GM20431 (cell line): ENCODE data around the gene ARHGAP12.

Experiments
- in situ Hi-C: fragments of 300-500 bp; cut with MseI, MboI; formaldehyde crosslinking; loops from one replicate; pipeline ENCODE4 v1.15.0; 2020; ENCODE audit warnings: low sequenced_read_pairs; ENCODE audit not compliant: unreplicated experiment

ARHGAP12 gene

GRCh38 chr10:31953080-31953479, 24.4 kb upstream of the ARHGAP12 start:
- in situ Hi-C loops, result no loop called here

DNA sequence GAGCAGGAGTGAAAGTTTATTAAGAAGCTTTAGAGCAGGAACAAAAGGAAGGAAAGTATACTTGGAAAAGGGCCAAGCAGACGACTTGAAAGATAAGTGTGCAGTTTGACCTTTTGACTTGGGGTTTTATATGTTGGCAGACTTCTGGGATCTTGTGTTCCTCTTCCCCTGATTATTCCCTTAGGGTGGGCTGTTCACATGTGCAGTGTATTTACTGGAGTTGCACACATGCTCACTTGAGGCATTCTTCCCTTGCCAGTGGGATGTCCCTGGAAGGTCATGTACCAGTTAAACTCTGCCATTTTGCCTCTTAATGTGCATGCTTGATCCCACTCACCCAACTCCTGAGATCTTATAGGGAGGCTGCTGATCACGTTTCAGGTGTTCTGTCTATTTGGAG, 23.4 kb upstream of the ARHGAP12 start:
- in situ Hi-C loops, result no loop called here

DNA sequence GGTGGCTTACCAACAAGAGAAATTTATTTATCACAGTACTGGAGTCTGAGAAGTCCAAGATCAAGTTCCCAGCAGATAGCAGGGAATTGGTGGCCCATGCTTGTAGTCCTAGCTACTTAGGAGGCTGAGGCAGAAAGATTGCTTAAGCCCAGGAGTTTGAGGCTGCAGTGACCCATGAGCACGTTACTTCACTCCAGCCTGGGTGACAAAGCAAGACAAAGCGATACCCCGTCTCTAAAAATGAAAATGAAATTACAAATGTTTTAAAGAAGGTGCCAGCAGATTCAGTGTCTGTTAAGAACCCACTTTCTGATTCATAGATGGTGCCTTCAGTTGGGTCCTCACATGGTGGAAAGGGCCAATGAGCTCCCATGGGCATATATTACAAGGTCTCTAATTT, 20.6 kb upstream of the ARHGAP12 start:
- in situ Hi-C loops, result no loop called here

GRCh38 chr10:31948021-31948420, 19.4 kb upstream of the ARHGAP12 start:
- in situ Hi-C loops, result no loop called here

DNA sequence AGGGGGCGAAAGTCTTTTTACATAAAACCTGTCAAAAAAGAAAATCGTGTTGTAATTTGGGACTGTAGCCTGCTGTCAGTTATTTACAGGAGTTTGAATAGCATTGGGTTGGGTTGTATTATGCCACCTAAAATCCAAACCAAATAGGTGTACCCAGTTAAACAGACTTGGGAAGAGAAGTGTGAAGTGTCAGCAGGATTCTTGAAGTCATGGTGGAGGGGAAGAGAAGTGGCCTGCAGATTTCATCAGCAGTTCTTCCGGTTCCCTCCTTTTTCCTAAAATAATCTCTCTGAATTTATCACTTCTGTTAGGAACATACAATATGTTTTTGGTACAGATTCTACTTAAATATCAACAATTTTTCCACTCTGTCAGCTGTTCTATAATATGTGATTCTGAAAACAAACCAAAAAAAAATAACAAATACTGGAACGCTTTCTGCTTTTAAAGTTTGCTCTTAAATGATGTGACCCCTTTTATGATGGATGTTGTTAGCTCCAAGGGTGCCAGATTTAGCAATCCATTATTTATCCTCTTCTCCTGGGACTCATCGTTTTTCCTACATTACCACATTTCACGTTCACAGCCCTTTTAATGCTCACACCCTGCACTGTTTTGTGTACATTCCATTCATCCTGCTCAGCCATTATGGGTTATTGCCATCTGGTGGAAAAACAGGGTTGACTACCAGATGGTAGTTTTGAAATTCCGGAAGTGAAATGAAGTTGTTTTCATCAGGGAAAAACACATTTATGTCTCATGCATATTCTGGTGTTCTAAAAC, 18.7 kb upstream of the ARHGAP12 start:
- in situ Hi-C loops, result no loop called here

DNA sequence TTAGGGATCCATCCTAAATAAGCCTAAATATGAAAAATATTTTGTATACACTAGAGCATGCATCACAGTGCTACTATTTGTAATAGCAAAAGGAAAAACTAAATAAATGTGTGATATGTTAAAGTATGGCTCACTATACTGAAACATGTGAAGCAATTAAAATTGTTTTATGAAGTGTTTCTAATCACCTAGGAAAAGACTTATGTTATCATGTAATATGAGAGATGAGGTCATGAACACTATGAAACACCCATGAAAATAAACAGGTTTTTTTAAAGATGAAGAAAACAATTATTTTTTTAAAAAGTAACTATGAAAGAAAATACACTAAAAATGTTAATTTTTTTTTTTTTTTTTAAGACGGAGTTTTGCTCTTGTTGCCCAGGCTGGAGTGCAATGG, 16.8 kb upstream of the ARHGAP12 start:
- in situ Hi-C loops, result no loop called here

GRCh38 chr10:31944071-31944433, 15.4 kb upstream of the ARHGAP12 start:
- in situ Hi-C loops, result no loop called here

- in situ Hi-C loops, result no loop called here
Observed at GRCh38 chr10:31942892-31943291, 14.3 kb upstream of the ARHGAP12 start.

DNA sequence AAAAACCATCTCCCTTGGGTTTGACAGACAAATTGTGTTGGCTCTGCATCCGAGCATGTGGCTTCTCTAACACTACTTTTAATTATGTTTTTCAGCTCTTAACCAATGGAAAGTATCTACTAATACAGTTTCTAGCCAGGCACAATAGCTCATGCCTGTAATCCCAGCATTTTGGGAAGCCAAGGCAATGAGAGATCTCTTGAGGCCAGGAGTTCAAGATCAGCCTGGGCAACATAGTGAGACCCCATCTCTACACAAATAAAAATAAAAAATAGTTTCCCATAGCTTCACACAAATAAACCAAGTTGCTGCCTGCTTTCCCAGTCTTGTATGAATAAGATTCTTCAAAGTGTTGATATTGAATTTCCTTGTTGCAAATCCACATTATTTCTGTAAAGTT, 13.8 kb upstream of the ARHGAP12 start:
- in situ Hi-C loops, result no loop called here

DNA sequence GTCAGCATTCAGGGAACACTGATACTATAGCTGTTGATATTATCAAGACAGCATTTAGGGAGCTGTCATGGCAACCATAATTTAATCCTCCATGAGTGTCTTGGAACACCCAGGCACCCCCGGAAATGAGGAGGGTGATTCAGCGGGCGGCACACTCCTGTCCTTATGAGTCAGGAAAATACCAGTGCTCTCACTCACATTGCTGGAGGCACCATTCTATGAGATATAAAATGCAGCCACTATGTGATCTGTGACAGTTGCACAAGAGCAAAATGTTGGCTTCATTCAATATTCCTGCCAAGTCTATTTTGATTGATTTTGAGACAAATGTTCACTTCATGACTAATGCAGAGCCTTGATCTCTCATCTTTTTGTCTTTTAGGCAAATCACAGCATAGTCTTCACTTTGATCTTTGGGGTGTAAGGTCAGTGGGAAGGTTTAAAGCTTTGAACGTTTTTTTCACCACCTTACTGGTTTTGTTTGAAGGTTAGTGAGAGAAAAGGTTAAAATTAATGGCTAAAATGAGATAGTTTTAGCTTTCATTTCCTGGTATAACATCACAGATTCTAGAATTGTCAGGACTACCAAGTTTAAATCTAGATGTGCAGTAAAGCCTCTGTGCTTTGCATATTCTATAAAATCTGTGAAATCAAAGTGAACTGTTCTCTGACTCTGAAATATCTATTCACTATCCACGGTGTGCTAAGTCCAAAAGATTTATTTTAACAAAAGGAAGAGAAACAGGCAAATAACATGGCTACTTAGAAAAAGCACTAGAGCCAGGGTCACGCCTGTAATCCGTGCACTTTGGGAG, 12.4 kb upstream of the ARHGAP12 start:
- in situ Hi-C loops, result no loop called here

- in situ Hi-C loops, result no loop called here
Observed at GRCh38 chr10:31939797-31940708, 11.4 kb upstream of the ARHGAP12 start.

DNA sequence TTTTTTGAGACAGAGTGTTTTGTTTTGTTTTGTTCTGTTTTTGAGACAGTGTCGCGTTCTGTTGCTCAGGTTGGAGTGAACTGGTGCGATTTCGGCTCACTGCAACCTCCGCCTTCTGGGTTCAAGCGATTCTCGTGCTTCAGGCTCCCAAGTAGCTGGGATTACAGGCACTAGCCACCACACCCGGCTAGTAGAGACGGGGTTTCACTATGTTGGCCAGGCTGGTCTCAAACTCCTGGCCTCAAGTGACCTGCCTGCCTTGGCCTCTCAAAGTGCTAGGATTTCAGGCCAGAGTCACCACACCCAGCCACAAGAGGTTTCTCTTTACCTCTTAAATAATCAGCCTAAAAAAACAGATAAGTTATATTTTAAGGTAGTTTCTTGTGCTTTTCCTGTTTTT, 8.7 kb upstream of the ARHGAP12 start:
- in situ Hi-C loops, result no loop called here

DNA sequence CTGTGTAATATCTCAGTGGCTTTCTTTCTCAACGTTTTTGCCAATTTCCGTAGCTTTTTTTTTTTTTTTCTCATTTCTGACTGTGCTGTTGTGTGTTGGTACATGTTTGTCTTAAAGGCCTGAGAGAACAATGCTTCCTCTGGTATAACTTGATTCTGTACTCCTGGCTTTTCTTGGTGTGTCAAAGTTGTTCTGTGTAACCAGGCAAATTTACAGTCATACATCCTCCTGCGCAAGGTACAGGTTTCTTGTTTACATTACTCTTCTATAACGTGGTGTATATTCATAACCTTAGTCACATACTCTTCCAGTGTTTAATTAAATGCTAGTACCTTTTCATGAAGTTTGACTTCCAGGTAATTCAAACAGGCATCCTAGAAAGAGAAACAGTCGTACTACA, 8.3 kb upstream of the ARHGAP12 start:
- in situ Hi-C loops, result no loop called here

DNA sequence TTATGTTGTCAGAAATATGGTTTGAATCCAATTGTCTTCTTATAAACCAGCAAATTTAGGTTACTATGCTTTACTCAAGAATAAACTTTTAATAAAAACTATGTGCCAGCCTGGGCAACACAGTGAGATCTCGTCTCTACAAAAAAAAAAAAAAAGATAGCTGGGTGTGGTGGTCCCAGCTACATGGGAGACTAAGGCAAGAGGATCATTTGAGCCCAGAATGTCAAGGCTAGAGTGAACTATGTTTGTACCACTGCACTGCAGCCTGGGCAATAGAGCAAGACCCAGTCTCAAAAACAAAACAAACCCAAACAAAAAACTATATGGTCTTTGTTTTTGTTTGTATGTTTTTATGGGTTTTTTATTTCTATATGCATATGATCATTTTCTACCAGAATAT, 7.5 kb upstream of the ARHGAP12 start:
- in situ Hi-C loops, result no loop called here

DNA sequence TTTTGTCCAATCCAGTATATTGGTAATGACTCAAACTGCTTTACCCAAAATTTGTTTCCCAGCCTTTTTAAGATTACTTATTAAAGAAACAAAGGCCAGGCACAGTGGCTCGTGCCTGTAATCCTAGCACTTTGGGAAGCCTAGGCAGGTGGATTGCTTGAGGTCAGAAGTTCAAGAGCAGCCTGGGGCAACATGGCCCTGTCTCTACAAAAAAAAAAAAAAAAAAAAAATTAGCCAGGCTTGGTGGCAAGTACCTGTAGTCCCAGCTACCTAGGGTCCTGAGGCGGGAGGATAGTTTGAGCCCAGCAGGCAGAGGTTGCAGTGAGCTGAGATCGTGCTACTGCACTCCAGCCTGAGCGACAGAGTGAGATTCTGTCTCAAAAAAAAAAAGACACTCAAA, 7.0 kb upstream of the ARHGAP12 start:
- in situ Hi-C loops, result no loop called here

GRCh38 chr10:31932838-31933237, 4.2 kb upstream of the ARHGAP12 start:
- in situ Hi-C loops, result no loop called here

GRCh38 chr10:31930856-31931255, 2.2 kb upstream of the ARHGAP12 start:
- in situ Hi-C loops, result no loop called here

DNA sequence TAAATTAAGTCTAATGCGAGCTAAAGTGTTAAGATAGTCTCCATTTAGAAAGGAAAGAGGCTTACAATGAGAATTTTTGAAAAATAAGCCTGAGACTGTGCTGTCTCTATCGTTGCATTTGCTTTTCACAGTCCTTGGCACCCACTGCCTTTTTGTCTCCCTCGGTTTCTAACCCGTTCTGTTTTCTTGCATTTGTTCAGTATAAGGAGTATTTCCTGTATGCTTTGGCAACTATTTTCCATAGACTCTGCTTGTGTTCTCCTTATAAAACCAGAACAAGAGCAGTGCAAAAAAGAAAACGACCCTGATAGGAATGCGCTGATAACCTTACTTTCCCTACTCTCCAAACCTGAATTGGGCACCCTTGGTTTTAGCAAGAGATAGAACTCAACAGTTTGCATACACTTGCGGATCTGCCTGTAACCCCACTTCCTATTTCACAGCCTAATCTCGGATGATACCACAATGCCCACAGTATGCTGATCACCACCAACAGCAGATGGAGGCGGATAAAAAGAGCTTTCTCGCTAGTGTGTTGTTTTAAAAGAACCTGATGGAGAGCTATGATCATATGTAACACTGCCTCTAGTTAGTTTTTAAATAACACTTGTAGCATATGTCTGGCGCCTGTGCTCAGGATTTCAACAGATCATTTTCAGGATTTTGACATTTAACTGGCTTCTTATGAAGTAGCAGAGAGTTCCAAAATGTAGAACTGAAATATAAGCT, 1.6 kb upstream of the ARHGAP12 start:
- in situ Hi-C loops, result no loop called here

DNA sequence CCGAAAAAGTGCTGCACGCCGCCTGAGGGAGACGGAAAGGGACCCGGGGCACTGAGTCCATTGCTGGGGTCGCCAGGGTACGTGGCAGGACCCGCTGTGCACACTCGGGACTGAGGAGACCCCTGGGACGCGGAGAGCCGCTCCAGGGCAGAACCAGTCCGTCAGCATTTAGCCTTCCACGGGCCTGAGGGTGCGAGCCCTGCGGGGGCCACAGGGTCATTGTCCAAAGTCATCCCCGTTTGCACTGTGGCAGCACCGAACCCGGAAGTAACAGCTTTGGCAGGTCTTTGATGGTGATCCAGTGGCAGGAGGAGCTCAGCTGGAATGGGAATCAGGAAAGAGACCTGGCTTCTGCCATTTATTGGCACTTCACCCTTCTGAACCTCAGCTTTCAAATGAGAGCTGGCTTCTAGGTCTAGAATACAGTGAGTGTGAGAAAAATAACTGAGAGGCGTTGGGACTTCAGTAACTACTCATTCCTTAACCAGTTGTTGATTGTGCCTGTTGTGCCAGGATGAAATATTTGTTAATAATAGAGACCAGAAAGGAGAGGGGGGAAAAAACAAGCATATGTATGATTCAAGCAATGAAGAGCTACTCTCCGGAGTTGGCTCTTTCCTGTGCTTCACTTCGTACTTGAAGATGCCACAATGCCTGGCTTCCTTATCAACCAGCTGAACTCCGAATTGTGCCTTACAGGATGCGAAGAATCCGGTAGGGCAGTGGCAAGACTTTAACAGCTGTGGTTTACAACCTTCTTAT, 811 bp upstream of the ARHGAP12 start:
- in situ Hi-C loops, result no loop called here
